Stomach (tissue), 4 donors: ENCODE data around the gene OR52W1.

Experiments
- CTCF ChIP-seq, 7 experiments: fragments of 450-650 bp in 4 of 7; fragments of 200-600 bp in 3 of 7; sonication (generic) in 3 of 7; IDR thresholded peaks; one replicate each; pipeline ENCODE4 v1.5.1; 2016 to 2019; ENCODE audit warnings: antibody characterized with exemption in 7 of 7, control low read depth in 2 of 7, mild to moderate bottlenecking in 1 of 7
- POLR2A ChIP-seq, 4 donors: fragments of 450-650 bp; IDR thresholded peaks; one replicate each; pipeline ENCODE4 v1.6.1; 2016; ENCODE audit warnings: antibody characterized with exemption in 4 of 4, control low read depth in 2 of 4, mild to moderate bottlenecking in 1 of 4, moderate library complexity in 1 of 4
- POLR2AphosphoS5 ChIP-seq, 3 donors: sonication (generic); formaldehyde crosslinking; IDR thresholded peaks; one replicate each; pipeline ENCODE4 v1.6.1; 2016; ENCODE audit warnings: antibody characterized with exemption in 3 of 3

GRCh38 chr11:6238902-6239301 is 39.9 kb downstream of the OR52W1 start, which contains the start of gene CNGA4:
- TF ChIP-seq POLR2AphosphoS5 (IDR thresholded peaks at IDR 0.05), result no peak
- no peak for TF ChIP-seq POLR2A (IDR thresholded peaks at IDR 0.05)
- TF ChIP-seq CTCF (IDR thresholded peaks at IDR 0.05), result no peak
